Stomach (tissue), 9 donors: ENCODE measurements around the gene ELL2. TPM values are rescaled to one million over a fixed set of nuclear protein-coding genes. Genes with fewer than 3 reads are reported as not detected.

Experiments
- DNase-seq, 2 donors: peaks; one replicate each; pipeline versions ENCODE4 v3.0.0 to v3.0.0-alpha.2; 2013 to 2019
- H3K27ac ChIP-seq, 5 donors: fragments of 200-600 bp in 4 of 5; sonication (generic) in 4 of 5; one replicate each; pipeline ENCODE4 v1.5.1; 2013 to 2019; ENCODE audit warnings: mild to moderate bottlenecking in 1 of 5, moderate library complexity in 1 of 5
- H3K27me3 ChIP-seq, 3 donors: fragments of 200-600 bp; sonication (generic); one replicate each; pipeline ENCODE4 v1.5.1; 2017 to 2019; ENCODE audit warnings: mixed run types in 1 of 3
- H3K36me3 ChIP-seq, 4 donors: fragments of 200-600 bp; sonication (generic); 1 replicate in 3 of 4; 2 replicates in 1 of 4; pipeline ENCODE4 v1.5.1; 2016 to 2019
- H3K4me1 ChIP-seq, 4 donors: fragments of 200-600 bp; sonication (generic); one replicate each; pipeline ENCODE4 v1.5.1; 2016 to 2019
- H3K4me3 ChIP-seq, 4 donors: fragments of 200-600 bp; sonication (generic) in 3 of 4; one replicate each; pipeline ENCODE4 v1.5.1; 2016 to 2019; ENCODE audit warnings: mild to moderate bottlenecking in 1 of 4
- H3K9me3 ChIP-seq, 4 donors: fragments of 200-600 bp; sonication (generic); one replicate each; pipeline ENCODE4 v1.5.1; 2016 to 2019
- CTCF ChIP-seq, 7 experiments: fragments of 450-650 bp in 4 of 7; fragments of 200-600 bp in 3 of 7; sonication (generic) in 3 of 7; IDR thresholded peaks; one replicate each; pipeline ENCODE4 v1.5.1; 2016 to 2019; ENCODE audit warnings: antibody characterized with exemption in 7 of 7, control low read depth in 2 of 7, mild to moderate bottlenecking in 1 of 7
- EP300 ChIP-seq: sonication (generic); formaldehyde crosslinking; IDR thresholded peaks from one replicate; pipeline ENCODE4 v1.6.1; 2017; ENCODE audit warnings: antibody characterized with exemption
- POLR2A ChIP-seq, 4 donors: fragments of 450-650 bp; IDR thresholded peaks; one replicate each; pipeline ENCODE4 v1.6.1; 2016; ENCODE audit warnings: antibody characterized with exemption in 4 of 4, control low read depth in 2 of 4, mild to moderate bottlenecking in 1 of 4, moderate library complexity in 1 of 4
- POLR2AphosphoS5 ChIP-seq, 3 donors: sonication (generic); formaldehyde crosslinking; IDR thresholded peaks; one replicate each; pipeline ENCODE4 v1.6.1; 2016; ENCODE audit warnings: antibody characterized with exemption in 3 of 3
- WGBS, 5 donors: extraction: QIAGEN DNeasy Blood & Tissue Kit in 3 of 5; methylation state at CpG; one replicate each; pipeline versions ENCODE4 v1.1.5 to v1.1.7; 2013 to 2018; 5-methylcytosine and 5-hydroxymethylcytosine counted together
- intact Hi-C: fragments of 100-400 bp; cut with DNase I; formaldehyde crosslinking; loops from one replicate; pipeline ENCODE4 v1.15.1; 2023; ENCODE audit warnings: low total_unique reads
- polyA plus RNA-seq, 3 donors: library from polyadenylated mRNA; stranded (reverse); fragments of 200-250 nt; gene quantifications; one replicate each; pipeline ENCODE4 v1.2.3, GENCODE V29; 2013
- total RNA-seq, 5 donors: library from RNA; depleted of rRNA; stranded (reverse); fragments of >200 nt; gene quantifications; one replicate each; pipeline versions ENCODE4 v1.1.0 to v1.2.3, GENCODE V29; 2014 to 2016
- donor health status: healthy with polysubstance abuse.
- donor health status: Bipolar disorder and iron deficiency.
- donor health status: healthy.

Gene ELL2
- total and polyA plus RNA-seq, 8 donors = 24.7 to 279 (median 98.0) TPM

GRCh38 chr5:95868136-95868535 is 93.5 kb downstream of the ELL2 start:
- intact Hi-C loops = loop anchor here (10.0 kb wide), 1 partner anchor 467 kb away; no protein-coding TSS in a partner anchor
- DNase-seq = no peak
- no peaks in the 10 kb centered on the region for H3K27me3 ChIP-seq
- WGBS, 5 donors = 95 to 100% (median 98%) methylated on average over 4 of the region's 4 CpGs
- no peaks in the 10 kb centered on the region for H3K36me3 ChIP-seq
- no peak overlapping the region for H3K4me3 ChIP-seq
- TF ChIP-seq CTCF (IDR thresholded peaks at IDR 0.05) (no peak), POLR2A (IDR thresholded peaks at IDR 0.05) (no peak), POLR2AphosphoS5 (IDR thresholded peaks at IDR 0.05) (no peak), EP300 (no peak)
- no peak overlapping the region for H3K27ac ChIP-seq
- no peaks in the 10 kb centered on the region for H3K9me3 ChIP-seq
- peaks cover 0 to 46% (median 26%) of the 10 kb centered on the region in 4 donors for H3K4me1 ChIP-seq

GRCh38 chr5:95866435-95867040 is 95.1 kb downstream of the ELL2 start:
- 67 to 88% (median 83%) methylated on average over 1 of the region's 1 CpG for WGBS, 5 donors
- no peak for TF ChIP-seq CTCF (IDR thresholded peaks at IDR 0.05)
- no peak for TF ChIP-seq POLR2A (IDR thresholded peaks at IDR 0.05)
- no peak for TF ChIP-seq POLR2AphosphoS5 (IDR thresholded peaks at IDR 0.05)
- no peak for TF ChIP-seq EP300
- Histone ChIP-seq H3K4me1 (peaks cover 3 to 62% (median 42%) of the 10 kb centered on the region in 4 donors), H3K27me3 (no peaks in the 10 kb centered on the region), H3K4me3 (no peak overlapping the region), H3K9me3 (no peaks in the 10 kb centered on the region), H3K27ac (peak overlapping the region in 1 of 5 donors; percentile 41), H3K36me3 (no peaks in the 10 kb centered on the region)
- no peak for DNase-seq
- intact Hi-C loops = loop anchor here (10.0 kb wide), 1 partner anchor 468 kb away; no protein-coding TSS in a partner anchor

- intact Hi-C loops = loop anchor here (10.0 kb wide), 1 partner anchor 470 kb away; no protein-coding TSS in a partner anchor
- H3K4me3 ChIP-seq = no peak overlapping the region
- no peaks in the 10 kb centered on the region for H3K27me3 ChIP-seq
- peak in 1 of 2 donors; percentile 49 for DNase-seq
- H3K27ac ChIP-seq = peak overlapping the region in 4 of 5 donors; percentile 26 to 69 (median 57)
- WGBS, 5 donors = 37 to 53% (median 39%) methylated on average over 6 of the region's 6 CpGs
- TF ChIP-seq EP300 (no peak), POLR2AphosphoS5 (IDR thresholded peaks at IDR 0.05) (peak in 1 of 3 donors; percentile 29), POLR2A (IDR thresholded peaks at IDR 0.05) (no peak)
- no peaks in the 10 kb centered on the region for H3K9me3 ChIP-seq
- no peaks in the 10 kb centered on the region for H3K36me3 ChIP-seq
- H3K4me1 ChIP-seq = peaks cover 8 to 63% (median 39%) of the 10 kb centered on the region in 4 donors
These were observed 96.6 kb downstream of the ELL2 start for GRCh38 chr5:95864944-95865504.

- intact Hi-C loops = loop anchor here (10.0 kb wide), 1 partner anchor 470 kb away; no protein-coding TSS in a partner anchor
- no peak for DNase-seq
- Histone ChIP-seq H3K9me3 (no peaks in the 10 kb centered on the region), H3K36me3 (no peaks in the 10 kb centered on the region), H3K27me3 (no peaks in the 10 kb centered on the region), H3K27ac (peak overlapping the region in 1 of 5 donors; percentile 69), H3K4me1 (peaks cover 8 to 63% (median 40%) of the 10 kb centered on the region in 4 donors), H3K4me3 (no peak overlapping the region)
- WGBS, 5 donors = 69 to 79% (median 76%) methylated on average over 1 of the region's 1 CpG
- TF ChIP-seq CTCF (IDR thresholded peaks at IDR 0.05) (no peak), EP300 (no peak), POLR2AphosphoS5 (IDR thresholded peaks at IDR 0.05) (no peak), POLR2A (IDR thresholded peaks at IDR 0.05) (no peak)
These were observed 97.2 kb downstream of the ELL2 start for GRCh38 chr5:95864456-95864855.
